AG09319 (cell line): ENCODE data around the gene TPPP2.
"Not testable (repeated sequence)": the region's sequence is repeated elsewhere in the genome, so short reads cannot be mapped to it uniquely, and the experiment has no call there.

Source experiments
- DNase-seq: peaks from one replicate; pipeline ENCODE4 v3.0.0-alpha.2; 2010; ENCODE audit warnings: low read depth; ENCODE audit errors: extremely low read depth
- TF ChIP-seq, protein P1 (sequence below): IDR thresholded peaks from 2 replicates; pipeline ENCODE4 v1.5.1; 2011; ENCODE audit warnings: low read depth, mild to moderate bottlenecking, inconsistent platforms, low read length, moderate library complexity

TPPP2 gene

DNA sequence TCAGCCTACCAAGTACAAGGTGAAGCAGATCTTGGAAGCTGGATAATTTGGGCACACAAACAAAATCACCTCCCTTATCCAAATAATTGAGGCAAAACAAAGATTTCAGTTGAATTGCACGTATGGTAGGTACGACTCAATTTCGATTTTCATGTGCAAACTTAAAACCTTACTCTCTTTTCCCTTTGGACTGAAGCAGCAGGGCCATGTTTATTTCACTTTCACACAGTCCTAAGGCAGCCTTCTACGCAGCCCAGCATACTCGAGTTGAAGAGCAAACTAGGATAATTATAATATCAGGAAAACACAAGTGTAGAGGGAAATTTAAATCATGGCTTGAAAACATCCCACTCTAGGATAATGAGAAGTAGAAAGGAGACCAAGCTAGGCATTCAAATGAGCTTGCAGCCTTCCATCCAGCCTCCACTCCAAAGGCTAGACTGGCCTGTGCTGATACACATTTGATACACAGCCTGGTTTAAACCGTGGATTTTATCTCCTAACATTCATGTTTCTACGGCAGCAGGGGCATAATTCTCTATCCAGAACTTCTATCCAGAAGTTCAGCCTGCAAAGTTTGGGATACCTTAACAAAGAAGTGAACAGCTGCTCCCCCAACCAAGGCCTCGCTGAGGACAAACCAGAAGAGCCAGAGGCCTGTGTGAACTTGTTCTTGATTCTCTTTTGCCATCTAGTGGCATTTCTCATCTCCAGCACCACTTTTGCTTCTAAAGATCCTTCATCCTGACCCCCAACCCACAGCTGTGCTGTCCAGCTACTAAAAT is 9.8 kb downstream of the TPPP2 start:
- peak; percentile 32 for DNase-seq
- TF ChIP-seq, protein P1, sequence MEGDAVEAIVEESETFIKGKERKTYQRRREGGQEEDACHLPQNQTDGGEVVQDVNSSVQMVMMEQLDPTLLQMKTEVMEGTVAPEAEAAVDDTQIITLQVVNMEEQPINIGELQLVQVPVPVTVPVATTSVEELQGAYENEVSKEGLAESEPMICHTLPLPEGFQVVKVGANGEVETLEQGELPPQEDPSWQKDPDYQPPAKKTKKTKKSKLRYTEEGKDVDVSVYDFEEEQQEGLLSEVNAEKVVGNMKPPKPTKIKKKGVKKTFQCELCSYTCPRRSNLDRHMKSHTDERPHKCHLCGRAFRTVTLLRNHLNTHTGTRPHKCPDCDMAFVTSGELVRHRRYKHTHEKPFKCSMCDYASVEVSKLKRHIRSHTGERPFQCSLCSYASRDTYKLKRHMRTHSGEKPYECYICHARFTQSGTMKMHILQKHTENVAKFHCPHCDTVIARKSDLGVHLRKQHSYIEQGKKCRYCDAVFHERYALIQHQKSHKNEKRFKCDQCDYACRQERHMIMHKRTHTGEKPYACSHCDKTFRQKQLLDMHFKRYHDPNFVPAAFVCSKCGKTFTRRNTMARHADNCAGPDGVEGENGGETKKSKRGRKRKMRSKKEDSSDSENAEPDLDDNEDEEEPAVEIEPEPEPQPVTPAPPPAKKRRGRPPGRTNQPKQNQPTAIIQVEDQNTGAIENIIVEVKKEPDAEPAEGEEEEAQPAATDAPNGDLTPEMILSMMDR = peak; percentile 65

DNA sequence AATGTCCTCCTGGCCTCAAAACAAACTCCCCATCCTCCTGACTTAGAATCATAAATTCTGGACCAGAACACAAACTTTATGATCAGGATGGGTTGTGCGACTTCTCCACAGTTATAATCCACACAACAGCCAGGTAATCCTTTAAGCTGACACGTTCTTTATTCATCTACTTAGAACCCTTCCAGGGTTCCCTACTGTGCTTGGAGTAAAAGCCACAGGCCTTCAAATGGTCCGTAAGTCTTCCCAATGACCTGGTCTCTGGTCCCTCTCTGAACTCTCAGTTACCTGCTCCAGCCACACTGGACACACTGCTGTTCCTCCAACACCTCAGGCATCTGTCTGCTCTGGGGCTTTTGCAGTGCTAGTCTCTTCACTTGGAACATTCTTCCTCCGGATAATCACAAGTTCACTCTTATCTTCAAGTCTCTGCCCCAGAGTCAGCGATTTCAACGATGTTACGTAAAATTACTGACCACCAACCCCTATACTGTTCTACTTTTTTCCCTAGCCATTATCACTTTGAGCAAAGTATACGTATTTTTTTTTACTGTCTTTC is 10.4 kb downstream of the TPPP2 start:
- no peak for DNase-seq
- TF ChIP-seq, protein P1 = no peak

DNA sequence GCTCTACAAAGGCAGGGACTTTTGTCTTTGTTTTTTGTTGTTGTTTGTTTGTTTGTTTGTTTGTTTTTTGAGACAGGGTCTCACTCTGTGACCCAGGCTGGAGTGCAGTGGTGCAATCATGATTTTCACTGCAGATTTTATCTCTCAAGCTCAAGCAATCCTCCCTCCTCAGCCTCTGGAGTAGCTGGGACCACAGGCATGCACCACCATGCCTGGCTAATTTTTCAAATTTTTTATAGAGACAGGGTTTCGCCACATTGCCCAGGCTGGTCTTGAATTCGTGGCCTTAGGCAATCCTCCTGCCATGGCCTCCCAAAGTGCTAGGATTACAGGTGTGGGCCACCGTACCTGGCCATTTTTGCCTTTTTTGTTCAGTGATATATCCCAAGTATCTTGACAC is 10.9 kb downstream of the TPPP2 start:
- not testable (repeated sequence) for DNase-seq

DNA sequence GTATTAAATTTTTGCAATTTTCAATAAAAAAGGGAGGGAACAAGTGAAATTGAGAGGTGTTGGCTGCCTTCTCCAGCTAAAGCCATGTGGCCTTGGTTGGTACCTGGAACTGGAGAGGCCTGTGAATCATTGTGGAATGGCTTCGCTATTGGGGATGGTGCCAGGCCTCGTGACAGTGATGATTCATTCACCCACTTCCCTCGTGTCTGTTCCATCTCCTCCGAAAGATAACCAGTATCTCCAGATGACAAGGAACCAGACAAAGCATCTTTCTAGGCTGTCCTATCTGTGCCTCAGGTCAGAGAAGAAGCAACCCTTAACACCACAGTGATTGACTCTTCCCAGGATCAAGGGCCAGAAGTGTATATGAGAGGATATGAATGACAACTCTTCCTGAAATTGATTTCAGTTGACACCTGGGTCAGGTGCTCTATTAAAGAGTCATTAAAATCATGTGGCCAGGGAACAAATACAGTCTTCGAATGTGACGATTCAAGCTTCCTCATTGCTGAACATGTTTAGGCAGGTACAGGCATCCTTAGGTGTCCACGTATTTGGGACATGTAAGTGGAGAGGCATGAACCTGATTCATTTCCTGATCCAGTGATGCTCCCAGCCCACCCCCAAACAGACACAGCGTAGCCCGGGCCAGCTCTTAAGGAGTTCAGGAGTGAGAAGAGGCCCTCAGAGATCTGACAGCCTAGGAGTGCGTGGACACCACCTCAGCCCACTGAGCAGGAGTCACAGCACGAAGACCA is 11.8 kb downstream of the TPPP2 start, which contains the start of gene RNASE7:
TSS of gene RNASE7 (plus strand) at position 687 of the 758 bp plus-strand sequence. CDS start 631 bp downstream, outside the sequence.
- TF ChIP-seq, protein P1 = no peak
- no peak for DNase-seq

DNA sequence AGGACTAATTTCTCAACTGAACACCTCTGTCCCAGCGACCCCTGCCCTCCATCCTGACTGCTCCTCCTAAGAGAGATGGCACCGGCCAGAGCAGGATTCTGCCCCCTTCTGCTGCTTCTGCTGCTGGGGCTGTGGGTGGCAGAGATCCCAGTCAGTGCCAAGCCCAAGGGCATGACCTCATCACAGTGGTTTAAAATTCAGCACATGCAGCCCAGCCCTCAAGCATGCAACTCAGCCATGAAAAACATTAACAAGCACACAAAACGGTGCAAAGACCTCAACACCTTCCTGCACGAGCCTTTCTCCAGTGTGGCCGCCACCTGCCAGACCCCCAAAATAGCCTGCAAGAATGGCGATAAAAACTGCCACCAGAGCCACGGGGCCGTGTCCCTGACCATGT is 12.9 kb downstream of the TPPP2 start:
- DNase-seq = no peak
- TF ChIP-seq, protein P1 = no peak

DNA sequence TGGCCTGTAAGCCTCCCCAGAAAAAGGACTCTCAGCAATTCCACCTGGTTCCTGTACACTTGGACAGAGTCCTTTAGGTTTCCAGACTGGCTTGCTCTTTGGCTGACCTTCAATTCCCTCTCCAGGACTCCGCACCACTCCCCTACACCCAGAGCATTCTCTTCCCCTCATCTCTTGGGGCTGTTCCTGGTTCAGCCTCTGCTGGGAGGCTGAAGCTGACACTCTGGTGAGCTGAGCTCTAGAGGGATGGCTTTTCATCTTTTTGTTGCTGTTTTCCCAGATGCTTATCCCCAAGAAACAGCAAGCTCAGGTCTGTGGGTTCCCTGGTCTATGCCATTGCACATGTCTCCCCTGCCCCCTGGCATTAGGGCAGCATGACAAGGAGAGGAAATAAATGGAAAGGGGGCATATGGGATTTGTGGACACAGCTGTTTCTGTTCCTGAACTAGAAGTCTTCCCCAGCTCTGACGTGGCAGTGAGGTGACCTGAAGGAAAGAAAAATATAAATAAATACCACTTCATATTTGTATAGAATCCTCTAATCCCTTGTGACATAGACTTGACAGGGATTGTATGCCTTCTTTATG is 13.5 kb downstream of the TPPP2 start:
- TF ChIP-seq, protein P1 = no peak
- DNase-seq = no peak

DNA sequence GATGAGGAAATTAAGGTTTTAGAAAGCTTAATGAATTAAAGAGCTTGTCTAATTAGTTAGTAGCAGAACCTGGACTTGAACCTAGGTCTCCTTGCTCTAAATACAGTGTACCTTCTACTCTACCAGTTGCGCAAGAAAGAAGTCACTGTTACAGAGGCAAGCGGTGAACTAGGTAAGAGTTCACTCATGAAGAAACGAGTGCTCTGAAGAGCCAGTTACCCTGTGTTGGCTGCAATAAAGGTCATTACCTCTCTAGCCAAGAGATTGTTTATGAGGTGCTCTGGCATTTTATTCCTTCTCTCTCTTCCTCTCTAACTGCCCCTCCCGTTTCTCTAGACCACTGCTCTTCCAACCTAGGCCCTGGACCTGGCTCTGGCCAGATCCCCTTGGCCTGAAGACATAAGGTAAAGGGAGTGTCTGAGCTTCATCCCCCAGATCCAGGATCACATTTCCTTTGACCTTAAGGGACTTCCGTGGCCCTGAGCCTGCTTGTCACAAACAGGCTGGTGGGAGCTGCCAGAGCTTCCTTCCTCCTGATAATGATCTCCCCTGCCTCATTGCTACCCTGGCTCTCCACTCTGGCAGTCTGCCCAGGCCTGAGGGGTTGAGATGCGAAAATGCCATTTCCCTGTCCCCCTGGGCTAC is 14.1 kb downstream of the TPPP2 start:
- TF ChIP-seq, protein P1 = no peak
- no peak for DNase-seq
